Esophagus squamous epithelium (tissue), 5 donors: Measurements from ENCODE around the gene TCN1. TPM values are rescaled to one million over a fixed set of nuclear protein-coding genes. Genes with fewer than 3 reads are reported as not detected.

Experiments
- DNase-seq: peaks from one replicate; lab custom pipeline; 2025; lab: John Stamatoyannopoulos, UW
- H3K27ac ChIP-seq, 4 donors: fragments of 200-600 bp; sonication (generic); one replicate each; pipeline ENCODE4 v1.5.1; 2016 to 2019; ENCODE audit warnings: mild to moderate bottlenecking in 1 of 4
- H3K27me3 ChIP-seq, 4 donors: fragments of 200-600 bp; sonication (generic); 1 replicate in 3 of 4; 2 replicates in 1 of 4; pipeline versions ENCODE4 v1.5.1 to v1.6.0; 2017 to 2021; ENCODE audit warnings: antibody characterized with exemption in 1 of 4
- H3K36me3 ChIP-seq, 3 donors: fragments of 200-600 bp; sonication (generic); one replicate each; pipeline ENCODE4 v1.5.1; 2016 to 2019
- H3K4me1 ChIP-seq, 3 donors: fragments of 200-600 bp; sonication (generic); one replicate each; pipeline ENCODE4 v1.5.1; 2017 to 2019
- H3K4me3 ChIP-seq, 4 donors: fragments of 200-600 bp; sonication (generic); 1 replicate in 3 of 4; 2 replicates in 1 of 4; pipeline ENCODE4 v1.5.1; 2016 to 2019; ENCODE audit warnings: mild to moderate bottlenecking in 2 of 4, moderate library complexity in 1 of 4
- H3K9me3 ChIP-seq, 3 donors: fragments of 200-600 bp; sonication (generic); one replicate each; pipeline ENCODE4 v1.5.1; 2016 to 2019
- CTCF ChIP-seq, 6 experiments: fragments of 450-650 bp in 4 of 6; fragments of 200-600 bp in 2 of 6; sonication (generic) in 2 of 6; IDR thresholded peaks; one replicate each; pipeline ENCODE4 v1.5.1; 2016 to 2019; ENCODE audit warnings: antibody characterized with exemption in 6 of 6, mild to moderate bottlenecking in 4 of 6, moderate library complexity in 4 of 6
- POLR2A ChIP-seq, 4 donors: fragments of 450-650 bp; IDR thresholded peaks; one replicate each; pipeline ENCODE4 v1.6.1; 2017; ENCODE audit warnings: antibody characterized with exemption in 4 of 4, mild to moderate bottlenecking in 4 of 4, moderate library complexity in 3 of 4
- WGBS, 2 donors: methylation state at CpG; one replicate each; pipeline ENCODE4 v1.1.5; 2018; 5-methylcytosine and 5-hydroxymethylcytosine counted together
- intact Hi-C: fragments of 100-400 bp; cut with DNase I; formaldehyde crosslinking; loops from one replicate; pipeline ENCODE4 v1.15.0; 2022
- total RNA-seq, 4 donors: library from RNA; depleted of rRNA; stranded (reverse); fragments of >200 nt; gene quantifications; one replicate each; pipeline ENCODE4 v1.1.0, GENCODE V29; 2016
- donor health status: DM: yes; HTN: yes; CAD: no.

The TCN1 gene
- total RNA-seq, 4 donors from 2014 or later = 10.3 to 108 (median 39.0) TPM

GRCh38 chr11:59847626-59848025, 18.7 kb downstream of the TCN1 start:
- Histone ChIP-seq H3K9me3 (no peaks in the 10 kb centered on the region), H3K27me3 (no peaks in the 10 kb centered on the region), H3K4me3 (no peak overlapping the region), H3K27ac (no peak overlapping the region), H3K36me3 (no peaks in the 10 kb centered on the region), H3K4me1 (no peaks in the 10 kb centered on the region)
- TF ChIP-seq POLR2A (IDR thresholded peaks at IDR 0.05) (no peak), CTCF (IDR thresholded peaks at IDR 0.05) (no peak)
- no peak for DNase-seq
- intact Hi-C loops = no loop called here
- WGBS, 2 donors = 62 to 67% methylated on average over 3 of the region's 3 CpGs

- H3K27ac ChIP-seq = no peak overlapping the region
- no peaks in the 10 kb centered on the region for H3K9me3 ChIP-seq
- no peak overlapping the region for H3K4me3 ChIP-seq
- TF ChIP-seq POLR2A (IDR thresholded peaks at IDR 0.05) (no peak), CTCF (IDR thresholded peaks at IDR 0.05) (no peak)
- 68 to 69% methylated on average over 5 of the region's 5 CpGs for WGBS, 2 donors
- no peaks in the 10 kb centered on the region for H3K36me3 ChIP-seq
- intact Hi-C loops = no loop called here
- H3K27me3 ChIP-seq = no peaks in the 10 kb centered on the region
- DNase-seq = no peak
- H3K4me1 ChIP-seq = no peaks in the 10 kb centered on the region
Observed at GRCh38 chr11:59846556-59846955, 19.7 kb downstream of the TCN1 start.

GRCh38 chr11:59845399-59845798, 20.9 kb downstream of the TCN1 start, which contains the start of gene CBLIF:
Gene CBLIF (minus strand): TSS chr11:59845499. CDS start chr11:59845453, 46 bp downstream.
- DNase-seq = no peak
- Histone ChIP-seq H3K27ac (no peak within 1 kb of the TSS), H3K27me3 (no peaks in the 10 kb centered on the region), H3K36me3 (no peaks in the 10 kb centered on the region), H3K4me3 (no peak within 1 kb of the TSS), H3K9me3 (no peaks in the 10 kb centered on the region), H3K4me1 (no peaks in the 10 kb centered on the region)
- TF ChIP-seq CTCF (IDR thresholded peaks at IDR 0.05) (no peak), POLR2A (IDR thresholded peaks at IDR 0.05) (no peak)
- 49 to 73% methylated on average over 4 of the region's 4 CpGs for WGBS, 2 donors
- intact Hi-C loops = no loop called here

- H3K4me1 ChIP-seq = no peaks in the 10 kb centered on the region
- 76 to 90% methylated on average over 3 to 12 of the region's 12 CpGs for WGBS, 2 donors
- TF ChIP-seq CTCF (IDR thresholded peaks at IDR 0.05) (no peak), POLR2A (IDR thresholded peaks at IDR 0.05) (no peak)
- no peaks in the 10 kb centered on the region for H3K27me3 ChIP-seq
- H3K4me3 ChIP-seq = no peak overlapping the region
- H3K27ac ChIP-seq = no peak overlapping the region
- H3K36me3 ChIP-seq = no peaks in the 10 kb centered on the region
- no peaks in the 10 kb centered on the region for H3K9me3 ChIP-seq
- intact Hi-C loops = no loop called here
- no peak for DNase-seq
Observed at GRCh38 chr11:59842316-59842715, 24.0 kb downstream of the TCN1 start.

GRCh38 chr11:59841514-59841913, 24.8 kb downstream of the TCN1 start:
- no peak overlapping the region for H3K27ac ChIP-seq
- TF ChIP-seq CTCF (IDR thresholded peaks at IDR 0.05) (no peak), POLR2A (IDR thresholded peaks at IDR 0.05) (no peak)
- no peak for DNase-seq
- no peaks in the 10 kb centered on the region for H3K36me3 ChIP-seq
- WGBS, 2 donors = 74 to 85% methylated on average over 2 of the region's 2 CpGs
- no peaks in the 10 kb centered on the region for H3K9me3 ChIP-seq
- H3K4me1 ChIP-seq = no peaks in the 10 kb centered on the region
- intact Hi-C loops = no loop called here
- H3K4me3 ChIP-seq = no peak overlapping the region
- H3K27me3 ChIP-seq = no peaks in the 10 kb centered on the region
